Measurements from ENCODE around the gene CROCC2. TPM values are rescaled to one million over a fixed set of nuclear protein-coding genes. Genes with fewer than 3 reads are reported as not detected.
A peak's percentile ranks its signal among the peaks of the same experiment; 100 is the strongest.

The CROCC2 gene
- total and polyA plus RNA-seq, 2 of the 13 experiments (the other 11 are each of a cell fraction or from before 2014, with no cell fraction given) = not detected

GRCh38 chr2:240898108-240898730, 7.9 kb upstream of the CROCC2 start:
- Histone ChIP-seq H3K4me3 (replicated peaks in 1 of 3; ENCODE audit: insufficient read depth in 1 of 3, low read depth in 2 of 3, low read length in 3 of 3) (no peak overlapping the region), H3K9me3 (ENCODE audit: low read length) (no peaks in the 10 kb centered on the region), H3K79me2 (ENCODE audit: insufficient read depth, low read length) (no peaks in the 10 kb centered on the region), H4K20me1 (ENCODE audit: insufficient read depth, low read length) (no peaks in the 10 kb centered on the region), H3K27ac (ENCODE audit: extremely low read length, insufficient read depth, low read length) (no peak overlapping the region), H3K9ac (ENCODE audit: insufficient read depth, low read depth, low read length) (no peak overlapping the region), H2AFZ (ENCODE audit: low read length) (peak overlapping the region; percentile 17), H3K4me1 (ENCODE audit: insufficient read depth, low read length) (peaks cover 73% of the 10 kb centered on the region), H3K27me3 (ENCODE audit: control insufficient read depth in 1 of 2, insufficient read depth in 2 of 2, low read length in 2 of 2) (peaks cover 0 to 20% of the 10 kb centered on the region in 2 experiments; a peak in 3 of 5 replicates), H3K4me2 (ENCODE audit: low read depth, low read length) (no peak overlapping the region), H3K36me3 (replicated peaks in 1 of 2; ENCODE audit: control insufficient read depth in 1 of 2, insufficient read depth in 2 of 2, low read length in 2 of 2) (no peaks in the 10 kb centered on the region)
- 66% methylated on average over 13 of the region's 17 CpGs for WGBS (ENCODE audit: low lambda C conversion rate)
- ATAC-seq (peak; percentile 8), FAIRE-seq (no peak), DNase-seq (ENCODE audit: low spot score) (no peak)
- ChIA-PET CTCF (ENCODE audit: low intra/inter-chr PET ratio, low total read pairs) (interaction anchor here (0.7 kb wide), 1 partner anchor 41 kb away, joined by 3 read pairs; no protein-coding TSS in a partner anchor), POLR2A (interaction anchor here (2.4 to 4.2 kb wide), 3 partner anchors 22 to 41 kb away, joined by 17 to 37 read pairs (median 25); no protein-coding TSS in a partner anchor)
- in situ Hi-C loops (cut with HindIII; ENCODE audit: extremely low pct_ligation_motif_present, low pct_unique_long_range_greater_than_20kb) (no loop called here), intact Hi-C loops (cut with micrococcal nuclease; ENCODE audit: unreplicated experiment) (loop anchor here (1.0 kb wide), 1 partner anchor 47 kb away; no protein-coding TSS in a partner anchor)
- BruUV-seq (replicated peaks) = no TSS peak
- TF ChIP-seq HNF4A (CRISPR knock-in tag; IDR thresholded peaks at IDR 0.05) (no peak), FOXA3 (CRISPR knock-in tag; IDR thresholded peaks at IDR 0.05) (no peak), TSC22D2 (CRISPR knock-in tag; IDR thresholded peaks at IDR 0.05; ENCODE audit: borderline replicate concordance) (no peak), PREB (CRISPR knock-in tag; IDR thresholded peaks at IDR 0.05) (no peak), TEAD3 (CRISPR knock-in tag; optimal IDR thresholded peaks at IDR 0.05; ENCODE audit: borderline replicate concordance) (peak; percentile 30), ZNF616 (CRISPR knock-in tag; IDR thresholded peaks at IDR 0.05; ENCODE audit: low read depth) (no peak), U2AF2 (IDR thresholded peaks at IDR 0.05; ENCODE audit: low read depth, low read length) (no peak), MED1 (CRISPR knock-in tag; IDR thresholded peaks at IDR 0.05) (no peak), ADNP (CRISPR knock-in tag; IDR thresholded peaks at IDR 0.05) (no peak), GTF3A (CRISPR knock-in tag; conservative IDR thresholded peaks at IDR 0.05) (no peak), HOMEZ (CRISPR knock-in tag; IDR thresholded peaks at IDR 0.05; ENCODE audit: low read depth) (no peak), ZNF777 (CRISPR knock-in tag; IDR thresholded peaks at IDR 0.05) (no peak), ZNF382 (CRISPR knock-in tag; IDR thresholded peaks at IDR 0.05; ENCODE audit: borderline replicate concordance) (no peak), SOX5 (CRISPR knock-in tag; IDR thresholded peaks at IDR 0.05; ENCODE audit: borderline replicate concordance) (no peak), FOXC1 (CRISPR knock-in tag; IDR thresholded peaks at IDR 0.05; ENCODE audit: borderline replicate concordance) (no peak)
- TF ChIP-seq, protein P1, sequence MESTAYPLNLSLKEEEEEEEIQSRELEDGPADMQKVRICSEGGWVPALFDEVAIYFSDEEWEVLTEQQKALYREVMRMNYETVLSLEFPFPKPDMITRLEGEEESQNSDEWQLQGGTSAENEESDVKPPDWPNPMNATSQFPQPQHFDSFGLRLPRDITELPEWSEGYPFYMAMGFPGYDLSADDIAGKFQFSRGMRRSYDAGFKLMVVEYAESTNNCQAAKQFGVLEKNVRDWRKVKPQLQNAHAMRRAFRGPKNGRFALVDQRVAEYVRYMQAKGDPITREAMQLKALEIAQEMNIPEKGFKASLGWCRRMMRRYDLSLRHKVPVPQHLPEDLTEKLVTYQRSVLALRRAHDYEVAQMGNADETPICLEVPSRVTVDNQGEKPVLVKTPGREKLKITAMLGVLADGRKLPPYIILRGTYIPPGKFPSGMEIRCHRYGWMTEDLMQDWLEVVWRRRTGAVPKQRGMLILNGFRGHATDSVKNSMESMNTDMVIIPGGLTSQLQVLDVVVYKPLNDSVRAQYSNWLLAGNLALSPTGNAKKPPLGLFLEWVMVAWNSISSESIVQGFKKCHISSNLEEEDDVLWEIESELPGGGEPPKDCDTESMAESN (CRISPR knock-in tag; conservative IDR thresholded peaks at IDR 0.05) = 0 out of 2 replicates have a peak, but pooled peaks have one; percentile 23
- TF ChIP-seq, protein P2, sequence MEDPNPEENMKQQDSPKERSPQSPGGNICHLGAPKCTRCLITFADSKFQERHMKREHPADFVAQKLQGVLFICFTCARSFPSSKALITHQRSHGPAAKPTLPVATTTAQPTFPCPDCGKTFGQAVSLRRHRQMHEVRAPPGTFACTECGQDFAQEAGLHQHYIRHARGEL (CRISPR knock-in tag; IDR thresholded peaks at IDR 0.05) = no peak
- TF ChIP-seq, protein P3, sequence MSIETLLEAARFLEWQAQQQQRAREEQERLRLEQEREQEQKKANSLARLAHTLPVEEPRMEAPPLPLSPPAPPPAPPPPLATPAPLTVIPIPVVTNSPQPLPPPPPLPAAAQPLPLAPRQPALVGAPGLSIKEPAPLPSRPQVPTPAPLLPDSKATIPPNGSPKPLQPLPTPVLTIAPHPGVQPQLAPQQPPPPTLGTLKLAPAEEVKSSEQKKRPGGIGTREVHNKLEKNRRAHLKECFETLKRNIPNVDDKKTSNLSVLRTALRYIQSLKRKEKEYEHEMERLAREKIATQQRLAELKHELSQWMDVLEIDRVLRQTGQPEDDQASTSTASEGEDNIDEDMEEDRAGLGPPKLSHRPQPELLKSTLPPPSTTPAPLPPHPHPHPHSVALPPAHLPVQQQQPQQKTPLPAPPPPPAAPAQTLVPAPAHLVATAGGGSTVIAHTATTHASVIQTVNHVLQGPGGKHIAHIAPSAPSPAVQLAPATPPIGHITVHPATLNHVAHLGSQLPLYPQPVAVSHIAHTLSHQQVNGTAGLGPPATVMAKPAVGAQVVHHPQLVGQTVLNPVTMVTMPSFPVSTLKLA (IDR thresholded peaks at IDR 0.05) = no peak

Data from HepG2 (cell line).